Right forelimb (tissue), 1 donor: Measurements from ENCODE around the gene FDX2.

ENCODE experiments used
- DNase-seq: peaks from one replicate; pipeline ENCODE4 v3.0.0-alpha.2; 2018

Gene FDX2

GRCh38 chr19:10295847-10296591 is 19.8 kb downstream of the FDX2 start:
- DNase-seq = no peak

GRCh38 chr19:10295305-10295846 is 20.4 kb downstream of the FDX2 start:
- no peak for DNase-seq

GRCh38 chr19:10294368-10294697 is 21.5 kb downstream of the FDX2 start:
- no peak for DNase-seq

GRCh38 chr19:10293637-10294367 is 22.0 kb downstream of the FDX2 start:
- no peak for DNase-seq

- no peak for DNase-seq
Observed at GRCh38 chr19:10292789-10293636, 22.8 kb downstream of the FDX2 start.

GRCh38 chr19:10292206-10292788 is 23.5 kb downstream of the FDX2 start:
- DNase-seq = no peak

GRCh38 chr19:10291554-10292205 is 24.1 kb downstream of the FDX2 start:
- no peak for DNase-seq

GRCh38 chr19:10290876-10291553 is 24.8 kb downstream of the FDX2 start:
- no peak for DNase-seq

GRCh38 chr19:10290357-10290875 is 25.4 kb downstream of the FDX2 start:
- DNase-seq = no peak

- DNase-seq = no peak
Observed at GRCh38 chr19:10289836-10290356, 25.9 kb downstream of the FDX2 start, which contains the start of gene ICAM5. TSS of gene ICAM5 (plus strand) at chr19:10289952. CDS start at chr19:10290044, 92 bp downstream.

GRCh38 chr19:10289167-10289835 is 26.5 kb downstream of the FDX2 start:
- no peak for DNase-seq

GRCh38 chr19:10288662-10289166 is 27.1 kb downstream of the FDX2 start:
- no peak for DNase-seq

GRCh38 chr19:10286803-10287737 is 28.7 kb downstream of the FDX2 start, which contains the start of gene ICAM4:
TSS of gene ICAM4 (plus strand) at chr19:10286955. CDS start at chr19:10287013, 58 bp downstream.
- no peak for DNase-seq

GRCh38 chr19:10285393-10285792 is 30.4 kb downstream of the FDX2 start:
- DNase-seq = no peak

- no peak for DNase-seq
Observed at GRCh38 chr19:10284960-10285278, 30.9 kb downstream of the FDX2 start.

- DNase-seq = no peak
Observed at GRCh38 chr19:10284065-10284959, 31.5 kb downstream of the FDX2 start.

- no peak for DNase-seq
Observed at GRCh38 chr19:10283301-10284064, 32.3 kb downstream of the FDX2 start.
